Esophagus muscularis mucosa (tissue), 3 donors: ENCODE data around the gene C1QTNF9.

Source experiments
- CTCF ChIP-seq, 3 experiments: fragments of 200-600 bp in 2 of 3; fragments of 450-650 bp in 1 of 3; sonication (generic) in 2 of 3; IDR thresholded peaks; one replicate each; pipeline ENCODE4 v1.5.1; 2017 to 2019; ENCODE audit warnings: antibody characterized with exemption in 3 of 3, mild to moderate bottlenecking in 2 of 3, moderate library complexity in 1 of 3
- POLR2AphosphoS5 ChIP-seq, 2 donors: sonication (generic); formaldehyde crosslinking; IDR thresholded peaks; one replicate each; pipeline ENCODE4 v1.6.1; 2017; ENCODE audit warnings: antibody characterized with exemption in 2 of 2

- TF ChIP-seq CTCF (IDR thresholded peaks at IDR 0.05) (no peak), POLR2AphosphoS5 (IDR thresholded peaks at IDR 0.05) (no peak)
These were observed 28.0 kb upstream of the C1QTNF9 start for GRCh38 chr13:24281188-24282008.
